ENCODE results near the gene MACF1.
"Not testable (repeated sequence)": the region's sequence is repeated elsewhere in the genome, so short reads cannot be mapped to it uniquely, and the experiment has no call there.

MACF1 gene

GRCh38 chr1:39452540-39452939, 248.0 kb downstream of the MACF1 start:
- H3K36me3 ChIP-seq = peaks cover 96% of the 10 kb centered on the region
- DNase-seq = no peak
- TF ChIP-seq CTCF (IDR thresholded peaks at IDR 0.05; ENCODE audit: low read depth, low read length) = no peak

GRCh38 chr1:39453603-39454002, 249.1 kb downstream of the MACF1 start:
- Histone ChIP-seq H3K36me3 (peaks cover 96% of the 10 kb centered on the region), H3K9me3 (ENCODE audit: severe bottlenecking) (no peaks in the 10 kb centered on the region), H3K27ac (no peak overlapping the region), H3K4me3 (ENCODE audit: low read depth, low read length) (no peak overlapping the region), H3K27me3 (ENCODE audit: insufficient read depth, low read depth, severe bottlenecking) (no peaks in the 10 kb centered on the region)
- no peak for TF ChIP-seq CTCF (IDR thresholded peaks at IDR 0.05; ENCODE audit: low read depth, low read length)
- no peak for DNase-seq

More at GRCh38 chr1:39452540-39452939, 248.0 kb downstream of the MACF1 start:
- Histone ChIP-seq H3K4me3 (ENCODE audit: low read depth, low read length) (no peak overlapping the region), H3K27me3 (ENCODE audit: insufficient read depth, low read depth, severe bottlenecking) (no peaks in the 10 kb centered on the region), H3K9me3 (ENCODE audit: severe bottlenecking) (no peaks in the 10 kb centered on the region), H3K27ac (no peak overlapping the region)

GRCh38 chr1:39458991-39459390, 254.5 kb downstream of the MACF1 start:
- TF ChIP-seq CTCF (IDR thresholded peaks at IDR 0.05; ENCODE audit: low read depth, low read length) = no peak
- Histone ChIP-seq H3K27ac (no peak overlapping the region), H3K9me3 (ENCODE audit: severe bottlenecking) (no peaks in the 10 kb centered on the region), H3K36me3 (peaks cover 96% of the 10 kb centered on the region), H3K27me3 (ENCODE audit: insufficient read depth, low read depth, severe bottlenecking) (no peaks in the 10 kb centered on the region), H3K4me3 (ENCODE audit: low read depth, low read length) (no peak overlapping the region)
- no peak for DNase-seq

- no peak for DNase-seq
- Histone ChIP-seq H3K9me3 (ENCODE audit: severe bottlenecking) (no peaks in the 10 kb centered on the region), H3K27me3 (ENCODE audit: insufficient read depth, low read depth, severe bottlenecking) (no peaks in the 10 kb centered on the region), H3K27ac (no peak overlapping the region), H3K36me3 (peaks cover 94% of the 10 kb centered on the region), H3K4me3 (ENCODE audit: low read depth, low read length) (no peak overlapping the region)
- no peak for TF ChIP-seq CTCF (IDR thresholded peaks at IDR 0.05; ENCODE audit: low read depth, low read length)
Observed at GRCh38 chr1:39462074-39462473, 257.6 kb downstream of the MACF1 start.

GRCh38 chr1:39466413-39467107, 262.1 kb downstream of the MACF1 start:
- Histone ChIP-seq H3K36me3 (peaks cover 82% of the 10 kb centered on the region), H3K27ac (no peak overlapping the region), H3K27me3 (ENCODE audit: insufficient read depth, low read depth, severe bottlenecking) (no peaks in the 10 kb centered on the region), H3K9me3 (ENCODE audit: severe bottlenecking) (no peaks in the 10 kb centered on the region), H3K4me3 (ENCODE audit: low read depth, low read length) (no peak overlapping the region)
- no peak for DNase-seq
- TF ChIP-seq CTCF (IDR thresholded peaks at IDR 0.05; ENCODE audit: low read depth, low read length) = no peak

GRCh38 chr1:39467108-39467720, 262.7 kb downstream of the MACF1 start:
- peaks cover 76% of the 10 kb centered on the region for H3K36me3 ChIP-seq
- not testable (repeated sequence) for H3K27me3 ChIP-seq (ENCODE audit: insufficient read depth, low read depth, severe bottlenecking); H3K27ac ChIP-seq; DNase-seq; H3K9me3 ChIP-seq (ENCODE audit: severe bottlenecking); H3K4me3 ChIP-seq (ENCODE audit: low read depth, low read length)
